ENCODE measurements around the gene RACK1. TPM values are rescaled to one million over a fixed set of nuclear protein-coding genes. Genes with fewer than 3 reads are reported as not detected.
A peak's percentile ranks its signal among the peaks of the same experiment; 100 is the strongest.

The RACK1 gene
- total and polyA plus RNA-seq, 2 of the 8 experiments (the other 6 are each of a cell fraction or from before 2014, with no cell fraction given), result 2,589 to 7,971 TPM

- no peak overlapping the region for H2BK5ac ChIP-seq (ENCODE audit: low read depth, low read length)
- peaks cover 5 to 14% (median 6%) of the 10 kb centered on the region in 4 experiments for H3K4me1 ChIP-seq (replicated peaks in 1 of 4; ENCODE audit: control insufficient read depth in 3 of 4, insufficient read depth in 4 of 4, low read length in 3 of 4)
- H2AK5ac ChIP-seq (ENCODE audit: low read depth, low read length), result no peak overlapping the region
- WGBS, 2 experiments (ENCODE audit: extremely low coverage in 1 of 2, insufficient coverage in 1 of 2, insufficient read length in 1 of 2, insufficient replicate concordance in 2 of 2, low coverage in 1 of 2, low lambda C conversion rate in 2 of 2, missing lambda C conversion rate in 1 of 2), result 94% methylated on average over 10 of the region's 10 CpGs; no CpG with 5 or more reads in 1 of the 2 experiments
- no peak overlapping the region for H3K4me2 ChIP-seq (ENCODE audit: insufficient read depth in 1 of 2, low read depth in 2 of 2, low read length in 2 of 2)
- no peak overlapping the region for H2BK20ac ChIP-seq (ENCODE audit: low read length)
- H3K36me3 ChIP-seq (ENCODE audit: control insufficient read depth in 2 of 4, insufficient read depth in 4 of 4, low read length in 3 of 4), result peaks cover 54 to 88% (median 69%) of the 10 kb centered on the region in 4 experiments
- H2BK120ac ChIP-seq (replicated peaks; ENCODE audit: low read depth, low read length), result no peak overlapping the region
- H2AFZ ChIP-seq (ENCODE audit: low read length), result no peak overlapping the region
- no peak overlapping the region; a peak in 2 of 7 replicates for H3K9ac ChIP-seq (replicated peaks in 1 of 4; ENCODE audit: extremely low read depth in 1 of 4, low read depth in 3 of 4, low read length in 3 of 4)
- no peaks in the 10 kb centered on the region for H3K27me3 ChIP-seq (replicated peaks in 1 of 4; ENCODE audit: control insufficient read depth in 3 of 4, extremely low read depth in 1 of 4, insufficient read depth in 3 of 4, low read length in 3 of 4)
- H3K14ac ChIP-seq (ENCODE audit: insufficient read length), result no peak overlapping the region
- H4K5ac ChIP-seq (ENCODE audit: insufficient read length, low read depth, low read length), result no peak overlapping the region
- DNase-seq (ENCODE audit: low read depth in 1 of 2, low spot score in 2 of 2) (no peak), FAIRE-seq (no peak)
- H3K27ac ChIP-seq (ENCODE audit: low read depth, low read length), result no peak overlapping the region
- POLR2A ChIA-PET (ENCODE audit: partially characterized antibody), result interaction anchor here (1.2 to 34.2 kb wide), 10 partner anchors 1 to 63 kb away, joined by 3 to 1334 read pairs (median 14); partner anchors contain the start of genes RACK1, TRIM41, TRIM52 and TRIM7
- no peak overlapping the region for H3K56ac ChIP-seq (replicated peaks; ENCODE audit: insufficient read length, low read depth, low read length)
- no peak overlapping the region for H3K18ac ChIP-seq (ENCODE audit: extremely low read depth, low read length)
- H2BK12ac ChIP-seq (ENCODE audit: low read depth, low read length), result no peak overlapping the region
- no peak overlapping the region for H4K91ac ChIP-seq (replicated peaks; ENCODE audit: insufficient read length, low read length)
- H4K20me1 ChIP-seq (replicated peaks in 1 of 2; ENCODE audit: control insufficient read depth in 1 of 2, insufficient read depth in 2 of 2, low read length in 2 of 2), result peaks cover 24 to 33% of the 10 kb centered on the region in 2 experiments
- H3K79me2 ChIP-seq (ENCODE audit: control insufficient read depth in 1 of 2, insufficient read depth in 2 of 2, low read length in 2 of 2), result peaks cover 8 to 23% of the 10 kb centered on the region in 2 experiments
- H3K79me1 ChIP-seq (ENCODE audit: low read depth, low read length), result peaks cover 4% of the 10 kb centered on the region; the same call in 1 of the 2 replicates
- H3K4me3 ChIP-seq (ENCODE audit: extremely low read depth in 1 of 4, insufficient read depth in 2 of 4, low read depth in 3 of 4, low read length in 4 of 4), result no peak overlapping the region
- H4K8ac ChIP-seq (ENCODE audit: extremely low read depth, insufficient read depth, low read length), result no peak overlapping the region
- CTCF ChIA-PET (ENCODE audit: partially characterized antibody), result interaction anchor here (1.6 kb wide), 1 partner anchor 10 kb away, joined by 5 read pairs; no protein-coding TSS in a partner anchor
- H2BK15ac ChIP-seq (ENCODE audit: low read length), result no peak overlapping the region
- H3K4ac ChIP-seq (replicated peaks; ENCODE audit: insufficient read length, low read depth, low read length), result no peak overlapping the region
- no peak overlapping the region for H3K23ac ChIP-seq (ENCODE audit: insufficient read length)
- TF ChIP-seq YY1 (IDR thresholded peaks at IDR 0.05; ENCODE audit: low read depth, low read length), result no peak
- no peak for TF ChIP-seq SUZ12 (IDR thresholded peaks at IDR 0.05; ENCODE audit: low read length)
- TF ChIP-seq KDM4A (IDR thresholded peaks at IDR 0.05; ENCODE audit: low read depth, low read length, severe bottlenecking), result no peak
- TF ChIP-seq RNF2 (IDR thresholded peaks at IDR 0.05; ENCODE audit: borderline replicate concordance, low read depth, low read length, missing control alignments, poor library complexity, severe bottlenecking), result no peak
- TF ChIP-seq CHD1 (IDR thresholded peaks at IDR 0.05; ENCODE audit: low read depth, low read length), result no peak
- no peak for TF ChIP-seq FOSL1 (IDR thresholded peaks at IDR 0.05; ENCODE audit: insufficient read depth, low read depth, low read length)
- TF ChIP-seq TAF7 (optimal IDR thresholded peaks at IDR 0.05; ENCODE audit: borderline replicate concordance, low read depth, low read length), result peak; percentile 28
- no peak for TF ChIP-seq CHD2 (IDR thresholded peaks at IDR 0.05; ENCODE audit: low read length)
- TF ChIP-seq POLR2AphosphoS5 (IDR thresholded peaks at IDR 0.05; ENCODE audit: low read depth, low read length), result peak; percentile 32; the same call in 1 of the 2 replicates
- peak in 1 of 2 experiments; percentile 15; a peak in 2 of 3 replicates for TF ChIP-seq POLR2A (IDR thresholded peaks at IDR 0.05; ENCODE audit: control extremely low read depth in 1 of 2, low read depth in 2 of 2, low read length in 2 of 2)
- no peak for TF ChIP-seq RBBP5 (IDR thresholded peaks at IDR 0.05; ENCODE audit: borderline replicate concordance, low read depth, low read length)
- no peak for TF ChIP-seq TCF12 (IDR thresholded peaks at IDR 0.05; ENCODE audit: low read depth, low read length)
- H3K9me3 ChIP-seq (ENCODE audit: insufficient read depth in 2 of 2, low read depth in 1 of 2, low read length in 1 of 2), result no peaks in the 10 kb centered on the region
- H3K23me2 ChIP-seq (ENCODE audit: low read depth, low read length), result no peaks in the 10 kb centered on the region; the same call in 1 of the 2 replicates
Measured at GRCh38 chr5:181236954-181237641, 6.6 kb downstream of the RACK1 start.
